GM18861 (cell line): Measurements from ENCODE around the gene OR2F1.
"Not testable (repeated sequence)": the region's sequence is repeated elsewhere in the genome, so short reads cannot be mapped to it uniquely, and the experiment has no call there.

Experiments
- ATAC-seq: cut with Tn5 transposase; IDR thresholded peaks from one replicate; pipeline ENCODE4 v1.9.1; 2021; ENCODE audit not compliant: unreplicated experiment

The OR2F1 gene

GRCh38 chr7:144006029-144006691 is 51.5 kb downstream of the OR2F1 start:
- no peak for ATAC-seq

- no peak for ATAC-seq
Observed at GRCh38 chr7:144006692-144007042, 52.0 kb downstream of the OR2F1 start.

DNA sequence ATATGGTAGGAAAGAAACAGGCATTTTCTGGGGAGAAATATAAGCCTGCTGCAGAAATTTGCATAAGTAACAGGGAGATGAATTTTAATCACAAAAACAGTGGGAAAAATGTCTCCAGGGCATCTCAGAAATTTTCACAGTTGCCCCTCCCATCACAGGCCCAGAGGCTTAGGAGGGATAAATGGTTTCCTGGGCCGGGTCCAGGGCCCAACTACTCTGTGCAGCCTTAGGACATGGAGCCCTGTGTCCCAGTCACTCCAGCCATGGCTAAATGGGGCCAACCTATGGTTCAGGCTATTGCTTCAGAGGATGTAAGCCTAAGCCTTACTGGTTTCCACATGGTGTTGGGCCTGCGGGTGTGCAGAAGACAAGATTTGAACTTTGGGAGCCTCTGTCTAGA is 54.7 kb downstream of the OR2F1 start:
- no peak for ATAC-seq

- ATAC-seq: not testable (repeated sequence)
Observed at GRCh38 chr7:144010061-144010460, 55.4 kb downstream of the OR2F1 start.

- not testable (repeated sequence) for ATAC-seq
Observed at GRCh38 chr7:144010821-144011220, 56.2 kb downstream of the OR2F1 start.

- ATAC-seq: no peak
Observed at GRCh38 chr7:144011458-144012230, 57.0 kb downstream of the OR2F1 start.
